Activated T-helper 2 cell treated with anti-CD3 and anti-CD28 coated beads, Interferon-gamma antibody, Interleukin-2, Interleukin-4, amounts not matched to agents 10 μg/mL and 5 μg/mL and 100 μg/mL, durations not matched to agents 14 hours and 24 hours and 36 hours (primary cell): ENCODE measurements around the gene TBPL1. TPM values are rescaled to one million over a fixed set of nuclear protein-coding genes. Genes with fewer than 3 reads are reported as not detected.

Experiments
- DNase-seq: peaks from one replicate; pipeline ENCODE4 v3.0.0; 2021; ENCODE audit warnings: low spot score
- H3K27ac Mint-ChIP-seq: one replicate; pipeline ENCODE4 v1.8.0; 2021; ENCODE audit warnings: mixed read lengths
- H3K27me3 Mint-ChIP-seq: one replicate; pipeline ENCODE4 v1.8.0; 2021; ENCODE audit warnings: low read depth, mixed read lengths
- H3K36me3 Mint-ChIP-seq: one replicate; pipeline ENCODE4 v1.8.0; 2021; ENCODE audit warnings: low read depth, mixed read lengths
- H3K4me1 Mint-ChIP-seq: one replicate; pipeline ENCODE4 v1.8.0; 2021; ENCODE audit warnings: low read depth, mixed read lengths
- H3K4me3 Mint-ChIP-seq: one replicate; pipeline ENCODE4 v1.8.0; 2021; ENCODE audit warnings: low read depth, mild to moderate bottlenecking, moderate library complexity, mixed read lengths
- H3K9me3 Mint-ChIP-seq: one replicate; pipeline ENCODE4 v1.8.0; 2021; ENCODE audit warnings: mixed read lengths
- intact Hi-C: fragments of 100-400 bp; cut with micrococcal nuclease; formaldehyde crosslinking; loops from one replicate; pipeline ENCODE4 v1.15.1; 2023
- total RNA-seq: library from RNA; stranded (reverse); gene quantifications from 2 replicates; pipeline ENCODE4 v1.2.3, GENCODE V29; 2022

TBPL1 gene
- total RNA-seq, 1 donor from 2014 or later: 29.7 TPM

DNA sequence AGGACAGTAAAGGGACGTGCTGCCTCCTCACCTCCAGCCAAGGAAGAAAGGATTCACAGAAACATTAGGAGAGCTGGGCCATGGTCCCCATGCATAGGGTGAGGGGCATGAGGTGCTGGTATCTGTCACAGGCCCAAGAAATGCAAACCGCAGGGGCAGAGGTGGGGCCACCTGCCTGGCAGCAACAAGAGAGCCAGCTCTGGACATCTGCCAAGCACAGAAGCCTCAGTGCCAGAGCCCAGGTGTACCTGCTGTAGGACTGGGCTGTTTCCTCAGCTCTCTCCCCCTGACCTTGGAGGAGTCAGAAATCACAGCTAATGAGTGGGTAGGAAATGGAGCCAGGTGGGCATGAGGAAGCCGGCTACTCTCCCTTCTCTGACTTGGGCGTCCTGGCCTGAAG lies 54.1 kb downstream of the TBPL1 start:
- H3K9me3 Mint-ChIP-seq: no peaks in the 10 kb centered on the region
- H3K4me3 Mint-ChIP-seq: no peak overlapping the region
- H3K4me1 Mint-ChIP-seq: peaks cover 10% of the 10 kb centered on the region
- intact Hi-C loops: no loop called here
- no peaks in the 10 kb centered on the region for H3K36me3 Mint-ChIP-seq
- peaks cover 25% of the 10 kb centered on the region for H3K27me3 Mint-ChIP-seq
- no peak overlapping the region for H3K27ac Mint-ChIP-seq
- no peak for DNase-seq

DNA sequence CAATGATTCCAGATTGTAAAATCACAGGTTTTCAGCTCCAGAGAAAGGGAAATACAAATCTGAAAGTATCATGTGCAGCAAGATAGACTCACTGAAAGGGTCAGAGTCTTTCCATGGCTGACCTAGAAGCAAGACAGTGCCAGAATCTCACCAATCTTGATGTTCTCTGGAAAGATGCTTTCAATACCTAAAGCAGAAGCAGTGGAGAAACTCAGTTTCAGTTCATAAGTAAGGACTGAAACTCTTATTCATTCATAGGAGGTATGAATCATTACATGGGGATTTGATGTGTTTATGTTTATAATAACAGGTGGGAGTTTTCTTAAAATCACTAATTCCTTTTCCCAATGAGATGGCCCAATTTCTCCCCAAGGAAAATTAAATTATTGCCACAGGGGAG lies 56.9 kb downstream of the TBPL1 start:
- no peaks in the 10 kb centered on the region for H3K9me3 Mint-ChIP-seq
- no peak overlapping the region for H3K27ac Mint-ChIP-seq
- H3K4me1 Mint-ChIP-seq: peaks cover 10% of the 10 kb centered on the region
- H3K36me3 Mint-ChIP-seq: no peaks in the 10 kb centered on the region
- DNase-seq: no peak
- peaks cover 13% of the 10 kb centered on the region for H3K27me3 Mint-ChIP-seq
- no peak overlapping the region for H3K4me3 Mint-ChIP-seq
- intact Hi-C loops: loop anchor here (2.0 to 5.0 kb wide), 2 partner anchors 25 to 42 kb away; partner anchors contain the start of gene SLC2A12

DNA sequence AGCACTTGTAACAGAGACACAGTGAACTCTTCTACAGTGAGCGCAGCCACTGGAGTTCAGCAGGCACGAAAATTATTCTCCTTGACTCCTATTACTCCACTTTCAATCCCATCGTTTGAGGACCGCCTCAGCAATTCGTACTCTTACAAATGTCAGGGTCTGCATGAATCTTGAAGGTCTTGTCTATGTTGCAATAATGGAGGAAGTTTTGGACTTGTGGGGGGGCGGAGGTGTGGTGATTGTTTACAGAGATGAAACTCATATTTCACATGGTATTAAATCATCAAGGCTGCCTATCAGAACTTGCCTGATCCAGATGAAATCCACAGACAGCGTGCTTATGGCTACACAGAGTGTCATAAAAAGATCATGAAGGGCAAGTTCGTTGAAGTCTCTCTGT lies 57.4 kb downstream of the TBPL1 start:
- peaks cover 10% of the 10 kb centered on the region for H3K4me1 Mint-ChIP-seq
- H3K27me3 Mint-ChIP-seq: peaks cover 17% of the 10 kb centered on the region
- no peak overlapping the region for H3K4me3 Mint-ChIP-seq
- intact Hi-C loops: loop anchor here (2.0 to 5.0 kb wide), 2 partner anchors 24 to 42 kb away; partner anchors contain the start of gene SLC2A12
- DNase-seq: no peak
- no peak overlapping the region for H3K27ac Mint-ChIP-seq
- H3K9me3 Mint-ChIP-seq: no peaks in the 10 kb centered on the region
- no peaks in the 10 kb centered on the region for H3K36me3 Mint-ChIP-seq

DNA sequence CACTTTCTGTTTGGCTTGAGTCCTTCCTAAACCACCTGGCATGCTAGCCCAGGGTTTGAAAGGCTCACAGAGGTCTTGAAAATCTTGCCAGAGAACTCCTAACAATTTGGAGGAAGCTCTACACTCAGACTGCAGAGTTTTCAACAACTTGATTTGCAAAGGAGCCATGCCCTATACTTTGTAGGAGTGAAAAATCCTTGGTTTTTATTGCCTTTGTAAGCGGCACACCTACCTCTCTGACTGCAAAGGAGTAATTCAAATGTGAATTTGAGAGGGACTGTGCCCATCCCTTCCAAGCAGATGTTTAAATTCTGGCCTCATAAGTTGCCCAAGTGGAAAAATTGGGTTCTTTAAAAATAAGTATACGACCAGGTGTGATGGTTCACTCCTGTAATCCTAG lies 58.0 kb downstream of the TBPL1 start:
- intact Hi-C loops: loop anchor here (2.0 to 5.0 kb wide), 2 partner anchors 24 to 41 kb away; partner anchors contain the start of gene SLC2A12
- H3K36me3 Mint-ChIP-seq: no peaks in the 10 kb centered on the region
- no peak for DNase-seq
- peaks cover 14% of the 10 kb centered on the region for H3K27me3 Mint-ChIP-seq
- H3K9me3 Mint-ChIP-seq: no peaks in the 10 kb centered on the region
- peaks cover 10% of the 10 kb centered on the region for H3K4me1 Mint-ChIP-seq
- no peak overlapping the region for H3K27ac Mint-ChIP-seq
- no peak overlapping the region for H3K4me3 Mint-ChIP-seq

DNA sequence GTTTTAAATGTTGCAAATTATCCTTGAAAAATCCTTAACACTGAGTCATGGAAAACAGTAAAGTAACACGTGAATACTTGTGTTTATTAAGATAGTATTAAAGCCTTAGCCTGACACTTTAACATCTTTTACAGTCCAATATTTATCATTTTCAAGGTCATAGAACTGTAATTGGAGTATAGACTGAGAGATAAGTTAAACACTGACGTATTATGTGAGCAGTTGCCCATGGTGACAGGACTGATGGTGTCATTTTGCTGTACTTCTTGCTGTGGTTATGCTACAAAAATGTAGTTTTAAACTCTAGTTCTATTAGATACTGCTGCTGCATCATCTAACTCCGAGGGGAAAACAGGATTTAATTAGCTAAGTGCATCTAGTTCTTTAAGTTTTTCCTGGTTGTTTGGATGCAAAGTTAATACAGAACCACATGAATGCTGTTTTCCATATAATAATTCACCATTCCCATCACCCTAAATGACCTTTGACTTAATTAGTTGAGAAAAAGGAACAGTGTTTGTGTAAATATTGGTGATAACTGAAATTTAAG lies 61.6 kb downstream of the TBPL1 start:
- H3K27me3 Mint-ChIP-seq: peaks cover 12% of the 10 kb centered on the region
- H3K9me3 Mint-ChIP-seq: no peaks in the 10 kb centered on the region
- intact Hi-C loops: loop anchor here (5.0 kb wide), 1 partner anchor 38 kb away; the partner anchor contains the start of gene SLC2A12
- H3K4me1 Mint-ChIP-seq: peaks cover 9% of the 10 kb centered on the region
- H3K36me3 Mint-ChIP-seq: no peaks in the 10 kb centered on the region
- no peak overlapping the region for H3K4me3 Mint-ChIP-seq
- no peak for DNase-seq
- H3K27ac Mint-ChIP-seq: no peak overlapping the region

DNA sequence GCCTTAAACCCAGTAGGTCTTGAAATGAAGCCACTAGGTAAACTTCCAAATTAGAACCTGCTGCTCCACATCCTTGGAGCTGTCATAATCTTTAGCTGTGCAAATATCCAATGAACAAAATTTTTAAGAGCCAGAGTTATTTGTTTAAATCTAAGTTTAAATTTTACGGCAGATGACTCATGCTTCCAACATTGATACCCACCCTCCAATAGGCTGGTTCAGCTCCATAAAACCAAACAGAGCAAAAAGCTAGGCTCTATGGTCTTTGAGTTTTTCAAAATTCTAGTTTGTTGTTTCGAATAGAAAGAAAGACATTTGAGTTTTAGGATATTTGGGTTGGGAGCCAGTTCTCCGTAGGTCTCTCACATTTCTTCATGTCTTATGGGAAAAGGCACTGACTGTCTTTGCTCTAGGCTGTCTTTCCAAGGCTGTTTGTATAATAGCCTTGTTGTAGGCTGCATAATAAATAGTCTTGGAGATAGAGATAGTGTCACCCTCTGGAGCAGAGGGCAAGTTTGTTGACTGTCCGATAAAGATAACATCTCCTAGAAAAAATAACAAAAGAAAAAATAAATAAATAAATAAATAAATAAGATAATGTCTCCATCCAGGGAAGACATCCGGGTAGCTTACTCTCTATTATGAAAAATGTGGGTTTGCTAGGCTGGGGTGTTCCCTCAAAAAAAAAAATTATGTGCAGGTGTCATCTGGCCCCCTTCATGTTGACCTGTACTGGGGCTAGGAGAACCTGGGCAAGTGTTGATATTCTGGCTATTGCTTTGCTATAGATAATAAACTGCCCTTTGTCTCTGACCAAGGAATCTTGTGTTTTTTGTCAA lies 62.9 kb downstream of the TBPL1 start:
- intact Hi-C loops: no loop called here
- Mint-ChIP-seq H3K4me1 (no peaks in the 10 kb centered on the region), H3K27me3 (peaks cover 16% of the 10 kb centered on the region), H3K27ac (no peak overlapping the region), H3K4me3 (no peak overlapping the region), H3K9me3 (no peaks in the 10 kb centered on the region), H3K36me3 (no peaks in the 10 kb centered on the region)
- DNase-seq: no peak

DNA sequence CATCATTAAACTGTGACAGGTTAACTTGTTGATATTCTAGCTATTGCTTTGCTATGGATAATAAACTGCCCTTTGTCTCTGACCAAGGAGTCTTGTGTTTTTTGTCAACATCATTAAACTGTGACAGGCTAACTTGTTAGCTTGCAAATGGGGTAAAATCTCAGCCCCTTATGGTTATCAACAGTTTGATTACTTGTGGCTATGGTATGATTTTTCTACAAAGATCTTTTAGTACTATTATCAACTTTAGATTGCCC lies 63.5 kb downstream of the TBPL1 start:
- no peaks in the 10 kb centered on the region for H3K36me3 Mint-ChIP-seq
- no peak overlapping the region for H3K27ac Mint-ChIP-seq
- peaks cover 21% of the 10 kb centered on the region for H3K27me3 Mint-ChIP-seq
- H3K4me3 Mint-ChIP-seq: no peak overlapping the region
- DNase-seq: no peak
- no peaks in the 10 kb centered on the region for H3K9me3 Mint-ChIP-seq
- no peaks in the 10 kb centered on the region for H3K4me1 Mint-ChIP-seq
- intact Hi-C loops: no loop called here

DNA sequence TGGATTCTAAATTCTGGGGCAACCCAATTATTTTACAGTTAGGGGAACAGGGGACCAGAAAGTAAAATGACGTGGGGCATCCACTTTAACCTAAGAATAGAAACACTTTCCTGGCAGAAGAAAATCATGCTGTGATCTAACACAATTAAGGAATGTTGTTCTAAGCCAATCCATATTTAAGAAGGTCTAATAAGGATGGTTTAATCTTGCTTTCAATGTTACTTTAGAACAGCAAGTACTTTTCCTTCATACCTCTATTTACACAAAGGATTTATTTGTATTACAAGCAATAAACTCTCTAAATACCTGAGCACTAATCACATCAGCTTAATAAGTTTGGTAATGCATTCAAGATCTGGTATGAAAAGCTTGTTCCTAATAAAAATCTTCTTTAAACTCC lies 67.0 kb downstream of the TBPL1 start:
- peaks cover 17% of the 10 kb centered on the region for H3K27me3 Mint-ChIP-seq
- H3K9me3 Mint-ChIP-seq: no peaks in the 10 kb centered on the region
- DNase-seq: no peak
- no peak overlapping the region for H3K27ac Mint-ChIP-seq
- intact Hi-C loops: no loop called here
- no peak overlapping the region for H3K4me3 Mint-ChIP-seq
- H3K4me1 Mint-ChIP-seq: no peaks in the 10 kb centered on the region
- H3K36me3 Mint-ChIP-seq: no peaks in the 10 kb centered on the region

DNA sequence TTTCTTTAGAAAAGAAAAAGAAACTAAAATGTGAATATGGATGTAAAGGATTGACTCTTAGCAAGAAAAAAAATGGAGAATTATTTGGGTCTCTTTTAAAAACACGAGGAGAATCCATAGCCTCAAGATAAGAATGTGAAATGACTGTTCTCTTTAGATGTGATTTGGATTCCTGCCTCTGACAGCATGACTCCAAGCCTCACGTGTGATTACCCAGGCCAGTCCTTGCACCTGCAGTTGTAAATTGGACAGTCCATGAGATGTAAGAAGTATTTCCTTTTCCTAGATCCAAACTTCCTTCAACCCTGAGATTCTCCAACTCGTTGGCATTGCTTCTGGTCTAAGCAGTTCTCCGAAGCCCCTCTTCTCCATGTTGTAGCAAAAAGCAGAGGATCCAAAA lies 67.5 kb downstream of the TBPL1 start:
- Mint-ChIP-seq H3K27ac (no peak overlapping the region), H3K9me3 (no peaks in the 10 kb centered on the region), H3K27me3 (peaks cover 13% of the 10 kb centered on the region), H3K4me3 (no peak overlapping the region), H3K36me3 (no peaks in the 10 kb centered on the region), H3K4me1 (no peaks in the 10 kb centered on the region)
- intact Hi-C loops: no loop called here
- DNase-seq: no peak

DNA sequence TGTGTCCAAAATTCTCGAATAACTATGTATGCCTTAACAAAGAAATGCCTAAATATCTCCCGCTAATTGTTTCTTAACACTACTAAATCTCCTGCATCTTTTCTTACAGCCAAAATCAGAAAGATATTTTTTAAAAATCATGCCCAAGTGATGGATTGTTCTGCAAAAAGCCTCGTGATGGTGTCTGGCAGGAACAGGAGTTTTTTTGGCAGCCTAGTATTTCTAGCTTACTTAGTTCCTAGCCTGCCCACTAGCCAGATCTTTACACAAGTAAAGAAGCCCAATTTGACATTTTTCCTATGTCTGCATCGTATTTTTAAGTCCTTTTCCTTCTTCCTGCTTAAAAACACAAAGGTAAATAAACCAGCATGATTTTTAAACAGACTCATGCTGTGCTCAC lies 67.9 kb downstream of the TBPL1 start:
- intact Hi-C loops: no loop called here
- Mint-ChIP-seq H3K4me3 (no peak overlapping the region), H3K27ac (no peak overlapping the region), H3K4me1 (no peaks in the 10 kb centered on the region), H3K9me3 (no peaks in the 10 kb centered on the region), H3K36me3 (no peaks in the 10 kb centered on the region), H3K27me3 (peaks cover 13% of the 10 kb centered on the region)
- no peak for DNase-seq

DNA sequence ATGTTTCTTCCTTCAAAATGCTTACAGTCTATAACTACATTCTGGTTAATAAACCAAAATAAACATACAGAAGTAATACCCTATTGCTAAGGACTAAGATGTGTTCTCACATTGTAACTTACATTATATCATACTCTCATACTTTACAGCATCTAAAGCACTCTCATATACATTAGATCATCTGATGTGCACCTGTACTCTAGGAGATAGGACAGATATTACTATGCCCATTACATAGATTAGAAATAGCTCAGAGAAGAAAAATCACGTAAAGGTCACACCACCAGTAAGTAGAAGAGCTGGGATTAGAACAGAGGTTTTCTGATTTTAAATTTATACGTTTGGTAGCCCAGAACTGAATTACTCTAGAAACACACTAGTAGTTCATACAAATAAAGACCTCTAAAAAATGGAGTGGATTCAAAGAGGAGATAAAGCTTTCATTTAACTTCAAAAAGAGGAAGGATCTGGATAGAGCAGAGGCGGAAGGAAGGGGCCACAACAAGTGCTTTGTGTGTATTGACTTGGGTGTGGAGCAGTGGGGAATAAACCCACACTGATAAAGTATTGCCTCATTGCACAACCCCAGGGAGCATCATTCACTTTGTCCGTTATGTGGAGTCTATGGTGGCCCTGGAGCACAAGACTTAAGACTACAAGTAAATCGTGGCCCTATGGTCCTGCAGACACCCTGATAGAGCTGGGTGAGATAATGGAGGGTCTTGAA lies 68.5 kb downstream of the TBPL1 start:
- Mint-ChIP-seq H3K36me3 (no peaks in the 10 kb centered on the region), H3K4me3 (no peak overlapping the region), H3K9me3 (no peaks in the 10 kb centered on the region), H3K27ac (no peak overlapping the region), H3K27me3 (peaks cover 15% of the 10 kb centered on the region), H3K4me1 (no peaks in the 10 kb centered on the region)
- intact Hi-C loops: no loop called here
- DNase-seq: no peak

DNA sequence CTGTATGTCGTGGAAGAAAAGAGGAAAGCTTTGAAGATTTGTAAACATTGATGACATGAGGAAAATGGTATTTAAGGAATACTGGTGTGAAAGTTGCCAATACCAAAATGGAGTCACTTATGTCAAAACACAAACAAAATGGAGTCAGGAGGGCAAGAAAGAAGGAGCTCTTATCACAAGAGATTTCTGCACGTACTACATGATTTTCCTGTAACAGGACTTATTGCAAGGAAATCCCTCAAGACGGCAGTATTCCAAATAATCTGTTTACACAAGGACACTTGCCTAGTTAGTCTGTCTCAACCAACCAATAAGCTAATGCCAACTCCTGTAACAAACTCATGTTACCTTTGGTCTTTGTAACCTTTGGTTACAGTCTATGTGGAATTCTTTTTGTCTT lies 69.6 kb downstream of the TBPL1 start:
- no peak for DNase-seq
- H3K4me1 Mint-ChIP-seq: no peaks in the 10 kb centered on the region
- H3K9me3 Mint-ChIP-seq: no peaks in the 10 kb centered on the region
- no peak overlapping the region for H3K27ac Mint-ChIP-seq
- H3K36me3 Mint-ChIP-seq: no peaks in the 10 kb centered on the region
- H3K4me3 Mint-ChIP-seq: no peak overlapping the region
- intact Hi-C loops: no loop called here
- peaks cover 21% of the 10 kb centered on the region for H3K27me3 Mint-ChIP-seq

DNA sequence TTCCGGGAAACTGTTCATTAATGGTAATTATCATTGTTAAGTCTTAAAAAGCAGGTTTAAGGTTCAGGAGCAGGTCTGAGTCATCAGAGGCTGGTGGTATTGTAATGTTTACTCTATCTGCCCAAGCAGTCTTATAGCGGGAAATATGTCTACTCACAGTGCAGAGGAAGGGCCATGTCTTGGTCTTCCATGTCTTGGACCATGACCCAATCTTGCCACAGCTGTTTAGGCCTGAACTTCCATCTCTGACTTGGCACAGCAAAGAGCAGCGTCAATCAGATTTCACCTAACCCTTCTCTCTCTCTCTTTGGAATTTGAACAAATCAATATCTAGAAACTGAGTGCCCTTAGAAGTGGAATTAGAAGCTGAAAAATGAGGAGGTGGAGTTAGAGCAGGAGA lies 73.6 kb downstream of the TBPL1 start:
- Mint-ChIP-seq H3K27me3 (peaks cover 25% of the 10 kb centered on the region), H3K36me3 (no peaks in the 10 kb centered on the region), H3K4me1 (no peaks in the 10 kb centered on the region), H3K27ac (no peak overlapping the region), H3K4me3 (no peak overlapping the region), H3K9me3 (no peaks in the 10 kb centered on the region)
- no peak for DNase-seq
- intact Hi-C loops: no loop called here
